GM19452 (cell line): Measurements from ENCODE around the gene LRCH1.

ENCODE experiments used
- ATAC-seq: cut with Tn5 transposase; IDR thresholded peaks from one replicate; pipeline ENCODE4 v1.9.1; 2021; ENCODE audit not compliant: unreplicated experiment

Gene LRCH1

DNA sequence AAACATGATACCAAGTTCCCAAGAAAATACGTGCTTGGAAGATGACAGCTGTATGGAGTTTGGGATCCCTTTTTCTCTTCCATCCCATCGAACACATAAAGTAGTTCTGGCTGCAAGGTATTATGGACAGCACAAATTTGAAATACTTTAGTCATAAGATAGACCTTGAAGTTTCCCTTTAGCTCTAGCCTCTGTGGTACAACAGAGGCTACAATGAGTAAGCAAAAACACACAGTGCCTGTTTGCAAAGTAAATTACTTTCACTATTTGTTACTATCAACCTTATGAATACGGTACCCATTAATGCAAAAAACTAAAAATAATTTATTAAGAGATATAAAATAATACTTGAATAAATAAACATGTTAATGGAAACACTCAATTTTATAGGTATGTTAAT is 21.0 kb upstream of the LRCH1 start:
- no peak for ATAC-seq

DNA sequence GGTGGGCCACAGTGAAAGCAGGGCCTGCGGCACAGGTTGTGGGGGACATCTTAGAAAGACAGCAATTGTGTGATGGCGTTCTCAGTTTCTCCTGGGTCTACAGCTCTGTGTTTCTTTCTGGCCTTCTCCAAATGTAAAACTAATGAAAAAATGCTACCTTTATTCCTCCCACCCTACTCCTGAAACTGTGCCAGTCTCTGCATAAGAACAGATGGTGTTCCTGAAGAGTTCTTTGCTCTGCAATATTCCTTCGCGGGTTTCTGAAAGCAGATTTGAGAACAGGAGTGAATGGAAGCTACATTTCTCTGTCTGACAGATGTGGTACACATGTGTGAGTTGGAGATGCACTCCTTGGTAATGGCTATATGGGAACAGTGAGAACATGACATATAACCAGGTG is 18.0 kb upstream of the LRCH1 start:
- no peak for ATAC-seq

DNA sequence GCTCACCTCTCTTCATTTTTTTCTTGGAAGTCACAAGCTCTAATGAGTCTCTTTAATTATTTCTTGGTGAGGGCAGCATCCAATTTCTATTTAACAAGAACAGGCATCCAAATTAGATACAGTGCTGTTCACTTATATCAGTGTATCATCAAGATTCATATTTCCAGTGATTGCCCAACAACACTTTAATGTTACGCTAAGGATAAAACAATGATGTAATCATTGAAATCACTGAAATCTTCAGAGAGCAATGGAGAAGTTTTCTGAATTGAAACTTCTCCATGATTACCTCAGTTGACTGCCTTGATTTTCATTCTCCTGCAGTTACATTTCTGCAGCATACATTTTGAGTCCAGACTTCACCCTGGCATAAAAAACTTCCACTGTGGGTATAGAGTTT is 17.1 kb upstream of the LRCH1 start:
- ATAC-seq: no peak

DNA sequence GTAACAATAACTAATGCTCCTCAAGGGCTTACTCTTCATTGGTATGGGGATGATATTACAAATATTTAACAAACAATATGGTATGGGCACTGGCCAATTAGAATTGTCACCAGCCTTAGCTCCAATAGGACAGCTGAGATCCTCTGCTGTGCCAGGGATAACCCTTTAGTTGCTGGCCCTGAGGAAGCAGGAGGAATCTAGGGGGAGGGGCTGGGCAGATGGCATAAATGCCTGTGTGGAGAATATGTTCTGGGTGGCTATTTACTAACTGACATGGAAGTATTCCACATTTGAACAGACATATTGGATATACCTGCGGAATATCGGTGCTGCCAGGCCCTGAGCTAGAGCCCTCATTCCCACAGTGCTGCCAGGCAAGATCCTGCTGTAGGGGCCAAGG is 16.6 kb upstream of the LRCH1 start:
- no peak for ATAC-seq

DNA sequence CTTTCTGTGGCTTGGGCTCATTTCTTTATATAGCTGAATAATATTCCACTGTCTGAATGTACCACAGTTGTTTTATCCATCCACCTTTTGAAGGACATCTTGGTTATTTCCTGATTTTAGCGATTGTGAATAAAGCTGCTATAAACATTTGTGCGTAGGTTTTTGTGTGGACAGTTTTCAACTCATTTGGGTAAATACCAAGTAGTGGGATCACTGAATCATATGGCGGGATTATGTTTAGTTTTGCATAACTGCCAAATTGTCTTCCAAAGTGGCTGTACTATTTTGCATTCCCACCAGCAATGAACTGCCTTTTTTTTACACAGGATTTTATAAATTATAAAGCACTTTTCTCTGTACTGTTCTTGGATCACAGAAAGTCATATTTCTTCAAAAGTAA is 13.7 kb upstream of the LRCH1 start:
- ATAC-seq: no peak

DNA sequence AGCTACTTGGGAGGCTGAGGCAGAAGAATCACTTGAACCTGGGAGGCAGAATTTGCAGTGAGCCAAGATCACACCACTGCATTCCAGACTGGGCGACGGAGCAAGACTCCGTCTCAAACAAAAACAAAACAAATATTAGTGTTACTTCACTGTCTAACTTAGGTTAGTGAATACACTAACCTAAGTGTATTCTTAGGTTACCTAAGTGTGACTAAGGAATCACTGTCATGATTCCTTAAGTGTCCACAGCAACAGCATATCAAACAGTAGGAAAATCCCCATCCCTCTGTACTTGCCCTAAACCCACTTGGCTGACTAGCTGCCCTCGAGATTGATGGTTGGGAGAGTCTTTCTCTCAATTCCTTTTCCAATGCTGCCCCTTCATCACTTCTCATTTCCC is 11.8 kb upstream of the LRCH1 start:
- ATAC-seq: no peak

DNA sequence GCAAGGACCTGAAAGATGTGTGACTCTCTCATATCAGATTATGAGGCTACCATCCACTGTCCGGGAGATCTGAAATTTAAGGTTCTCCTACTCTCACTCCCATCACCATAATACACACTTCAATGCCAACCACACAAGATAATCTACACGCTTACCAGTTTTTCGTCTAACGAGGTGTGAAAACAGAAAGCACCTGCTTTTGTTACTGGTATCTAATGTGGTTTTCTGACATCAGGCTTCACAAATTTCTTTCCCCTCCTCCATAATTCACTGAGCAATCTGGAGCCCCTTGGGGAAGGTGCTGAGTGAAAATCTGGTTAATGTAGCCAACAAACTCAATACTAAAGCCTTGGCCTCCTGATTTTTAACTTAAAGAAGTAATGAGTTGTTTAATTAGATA is 10.1 kb upstream of the LRCH1 start:
- ATAC-seq: no peak

DNA sequence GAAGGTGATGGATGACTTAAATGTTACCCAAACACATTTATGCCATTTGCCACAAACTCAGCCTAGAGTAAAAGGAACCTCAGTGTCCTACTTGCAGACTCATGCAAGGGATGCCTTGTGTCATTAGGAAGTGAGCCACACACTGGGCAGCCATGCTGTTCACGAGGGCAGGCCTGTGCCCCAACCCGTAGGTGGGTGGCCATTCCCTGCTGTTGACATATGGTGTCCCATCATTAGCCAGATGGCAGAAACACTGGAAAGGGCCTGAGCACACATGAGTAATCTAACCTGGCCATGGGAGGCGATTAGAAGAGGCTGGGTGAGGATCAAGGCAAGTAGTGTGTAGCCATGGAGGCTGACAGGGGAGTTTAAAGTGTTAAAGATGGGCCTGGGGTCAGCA is 9.7 kb upstream of the LRCH1 start:
- no peak for ATAC-seq

DNA sequence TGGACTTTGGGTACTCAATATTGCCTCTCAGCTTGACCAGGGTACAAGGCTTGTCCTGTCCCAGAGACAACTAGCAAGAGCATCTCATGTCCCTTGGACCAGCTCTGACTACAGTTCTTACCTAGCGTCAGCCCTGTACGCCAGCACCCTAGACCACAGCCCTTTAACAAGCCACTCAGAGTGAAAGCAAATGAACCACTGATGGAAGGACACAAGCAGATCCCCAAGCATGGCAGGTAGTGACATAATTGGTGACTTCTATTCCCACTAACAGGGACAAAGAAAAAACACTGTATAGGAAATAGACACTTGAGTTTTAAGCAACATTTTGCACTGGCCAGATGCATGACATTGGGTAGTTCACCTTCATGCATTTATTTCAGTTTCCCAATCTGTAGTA is 8.8 kb upstream of the LRCH1 start:
- ATAC-seq: peak; percentile 69

DNA sequence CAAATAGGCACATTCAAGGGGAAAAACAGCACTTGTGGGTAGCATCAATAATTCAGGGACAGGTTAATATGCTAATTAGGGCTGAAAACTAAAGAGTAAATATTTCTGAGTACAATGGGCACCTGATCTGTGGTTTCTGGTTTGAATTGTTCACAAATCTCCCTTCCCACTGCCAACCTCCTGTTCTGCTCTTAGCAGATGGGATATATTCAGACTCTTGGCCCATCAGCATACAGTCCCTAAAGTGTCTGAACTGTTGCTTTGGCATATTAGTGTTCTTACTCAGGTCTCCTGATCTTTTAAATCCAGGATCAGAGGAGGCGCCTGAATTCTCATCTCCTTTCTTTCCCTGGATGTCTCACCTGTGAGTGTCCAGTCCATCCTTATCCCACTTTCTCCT is 8.2 kb upstream of the LRCH1 start:
- ATAC-seq: no peak

DNA sequence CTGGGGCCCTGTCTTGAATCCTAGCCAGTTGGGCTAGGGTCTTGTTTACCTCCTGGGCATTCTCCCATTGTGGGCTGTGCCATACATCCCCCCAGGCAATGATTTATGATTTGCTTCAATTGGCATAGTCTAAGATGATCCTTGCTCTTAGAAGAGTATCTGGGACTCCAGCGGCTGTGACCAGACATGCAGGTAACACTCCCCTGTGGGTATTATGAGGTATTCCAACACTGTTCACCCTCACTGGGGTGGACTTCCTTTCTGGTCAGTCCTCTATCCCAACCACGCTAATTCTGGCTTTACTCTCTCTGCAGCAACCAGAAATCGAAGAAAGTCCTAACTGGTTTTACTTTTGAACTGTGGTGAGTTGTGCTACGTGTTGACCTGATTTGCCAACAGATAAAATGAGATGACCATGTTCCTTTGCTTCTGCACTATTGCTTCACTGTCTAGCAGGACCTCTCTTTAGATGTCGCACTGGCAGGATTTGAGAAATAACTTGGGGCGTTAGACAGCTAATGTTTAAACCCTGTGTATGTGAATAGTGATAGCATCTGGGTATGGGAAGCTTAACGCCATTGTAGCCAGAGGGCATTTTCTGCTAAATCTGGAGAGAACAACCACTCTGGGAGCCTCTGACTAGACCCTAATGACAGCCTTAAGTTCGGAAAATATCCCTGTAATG is 6.7 kb upstream of the LRCH1 start:
- ATAC-seq: no peak

DNA sequence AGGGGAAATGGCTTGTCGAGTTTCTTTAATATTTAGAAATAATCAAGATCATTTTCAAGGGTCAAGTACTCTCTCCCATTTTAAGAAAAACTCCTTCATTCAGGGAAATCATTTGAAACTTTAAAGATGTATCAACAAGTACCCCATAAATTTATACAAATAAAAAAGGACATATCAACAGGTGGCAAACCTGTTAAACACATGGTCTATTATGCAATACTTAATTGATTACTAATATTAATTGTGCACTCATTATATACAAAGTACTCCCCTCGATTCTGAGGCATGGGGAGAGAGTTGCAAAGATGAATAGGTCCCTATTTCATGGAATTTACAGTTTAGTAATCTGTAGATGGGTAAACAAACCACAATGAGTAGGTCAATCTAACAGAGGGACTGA is 2.1 kb upstream of the LRCH1 start:
- no peak for ATAC-seq

DNA sequence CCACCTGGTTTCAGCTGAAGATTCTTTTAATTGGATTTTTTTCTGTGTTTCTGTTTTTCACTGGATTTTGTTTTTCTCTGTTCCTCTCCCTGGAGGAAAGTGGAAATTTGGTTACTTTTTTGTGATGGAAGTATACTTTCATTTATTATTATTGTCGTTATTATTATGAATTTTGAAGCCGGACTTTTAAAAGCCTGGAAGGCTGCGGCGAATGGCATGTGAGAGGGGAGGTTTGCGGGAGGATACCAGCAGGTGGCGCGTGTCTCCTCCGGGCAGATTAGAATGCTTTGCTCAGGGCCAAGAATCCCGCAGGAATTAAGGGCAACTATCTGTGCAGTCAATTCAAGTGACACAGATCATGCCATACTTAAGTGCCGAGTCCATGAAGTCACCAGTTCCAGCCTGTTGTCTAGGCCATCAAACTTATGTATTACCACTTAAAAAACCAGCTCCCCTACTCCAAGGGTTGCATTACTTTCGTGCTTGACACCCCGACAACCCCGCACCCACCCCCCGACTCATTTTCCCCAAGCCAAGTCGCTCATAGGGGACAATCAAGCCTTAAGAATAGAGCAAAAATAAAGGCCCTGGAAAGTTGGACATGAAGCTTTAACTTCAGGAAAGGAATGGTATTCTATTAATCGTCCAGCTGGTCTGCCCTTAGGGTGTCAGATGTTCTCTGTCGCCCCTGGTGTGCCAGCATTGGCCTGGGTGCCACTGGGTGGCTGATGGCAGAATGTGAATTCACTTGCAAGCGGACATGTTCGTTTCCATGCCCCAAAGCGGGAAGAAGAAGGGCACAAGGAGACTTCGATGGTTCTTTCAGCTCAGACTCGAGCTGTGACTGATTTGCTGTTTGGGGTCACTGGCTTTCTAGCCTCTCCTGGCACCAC is 1.3 kb upstream of the LRCH1 start:
- no peak for ATAC-seq

DNA sequence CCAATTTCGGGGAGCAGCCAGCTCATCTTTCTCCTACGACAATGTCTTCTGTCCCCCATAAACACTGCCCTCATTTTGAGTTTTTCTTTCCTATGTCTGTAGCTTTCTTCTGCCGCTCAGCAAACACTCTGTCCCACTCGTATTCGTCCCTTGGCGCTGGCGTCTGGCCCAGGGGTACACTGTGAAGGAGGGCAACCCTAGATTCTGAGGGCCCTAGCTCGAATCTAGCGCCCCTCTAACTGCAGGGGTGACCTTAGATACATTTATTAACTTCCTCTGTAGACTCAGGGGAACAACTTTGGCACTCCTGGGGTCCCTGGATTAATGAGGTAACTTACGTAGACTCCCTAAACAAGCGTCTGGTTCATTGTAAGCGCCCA is 677 bp upstream of the LRCH1 start:
- ATAC-seq: no peak

DNA sequence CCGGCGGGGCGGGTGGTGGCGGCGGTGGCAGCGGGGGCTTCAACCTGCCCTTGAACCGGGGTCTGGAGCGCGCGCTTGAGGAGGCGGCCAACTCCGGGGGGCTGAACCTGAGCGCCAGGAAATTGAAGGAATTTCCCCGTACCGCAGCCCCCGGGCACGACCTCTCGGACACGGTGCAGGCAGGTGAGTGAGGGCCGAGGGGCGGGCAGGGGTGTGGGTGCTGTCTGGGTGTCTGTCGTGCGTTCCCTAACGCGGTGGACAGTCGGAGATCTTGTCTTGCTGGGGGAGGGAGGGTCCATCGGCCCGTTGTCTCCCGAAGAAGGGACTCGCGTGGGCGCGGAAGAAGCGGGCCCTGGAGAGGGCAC is 533 bp downstream of the LRCH1 start:
- ATAC-seq: no peak

DNA sequence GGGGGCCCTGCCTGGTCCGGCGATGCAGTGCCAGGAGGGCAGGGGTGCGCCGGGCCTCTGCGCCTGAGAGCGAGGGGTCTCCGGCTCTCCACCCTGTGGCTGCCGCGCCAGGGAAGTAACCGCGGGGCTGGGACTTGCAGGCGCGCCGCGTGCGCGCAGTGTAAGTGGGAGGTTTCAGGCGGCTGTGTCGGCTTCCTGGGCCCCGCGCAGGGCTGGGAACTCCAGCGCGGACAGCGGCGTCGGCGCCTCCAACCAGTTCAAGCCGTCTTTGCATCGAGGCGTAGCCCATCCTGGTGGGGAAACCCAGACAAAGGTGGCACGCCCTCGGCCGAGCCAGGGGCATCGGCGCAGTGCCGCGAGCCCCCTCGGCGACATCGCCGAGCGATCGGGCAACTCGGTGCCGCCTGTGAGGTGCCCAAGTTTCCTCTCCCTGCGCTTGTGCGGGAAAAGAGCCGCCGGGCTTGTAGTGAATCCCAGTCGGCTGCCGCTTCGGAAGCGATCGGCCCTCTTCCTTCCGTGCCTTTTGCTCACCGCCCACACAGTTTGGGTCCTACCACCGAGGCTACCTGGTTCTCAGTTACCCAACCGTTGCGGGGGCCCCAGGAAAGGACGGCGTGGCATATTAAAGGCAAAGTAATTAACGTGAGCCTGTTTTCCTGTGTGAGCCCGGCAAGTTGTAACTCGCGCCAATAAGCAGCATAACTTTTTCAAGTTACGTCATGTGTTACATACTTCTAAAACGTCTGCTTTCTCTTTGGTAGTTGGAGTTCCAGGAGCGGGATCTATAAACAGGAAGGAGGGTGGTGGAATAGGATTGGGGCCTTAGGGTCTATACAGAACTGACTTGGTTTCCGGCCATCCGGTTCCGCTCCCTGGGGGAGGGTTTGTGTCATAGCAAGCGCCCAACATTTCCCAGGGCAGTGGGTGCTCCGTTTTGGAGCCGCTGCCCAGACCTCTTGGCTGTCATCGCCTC is 1.2 kb downstream of the LRCH1 start:
- ATAC-seq: peak; percentile 46

DNA sequence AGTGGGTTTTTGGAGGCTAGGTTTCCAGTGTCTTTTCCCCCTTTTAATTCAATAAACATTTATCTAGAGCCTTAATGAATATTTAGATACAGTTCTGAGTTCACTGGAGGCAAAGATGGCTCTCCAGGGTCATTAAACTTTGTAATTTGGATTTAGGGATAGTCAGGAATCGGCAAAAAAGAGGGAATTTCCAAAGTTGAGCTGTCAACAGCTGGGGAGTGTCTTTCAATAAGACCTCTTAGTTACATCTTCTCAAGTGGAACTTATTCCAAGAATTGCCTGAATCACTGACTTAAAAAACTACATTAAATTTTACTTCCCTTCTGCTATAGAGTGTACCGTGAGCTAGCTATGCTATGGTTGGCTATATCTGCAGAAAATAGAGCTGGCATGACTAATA is 2.0 kb downstream of the LRCH1 start:
- no peak for ATAC-seq

DNA sequence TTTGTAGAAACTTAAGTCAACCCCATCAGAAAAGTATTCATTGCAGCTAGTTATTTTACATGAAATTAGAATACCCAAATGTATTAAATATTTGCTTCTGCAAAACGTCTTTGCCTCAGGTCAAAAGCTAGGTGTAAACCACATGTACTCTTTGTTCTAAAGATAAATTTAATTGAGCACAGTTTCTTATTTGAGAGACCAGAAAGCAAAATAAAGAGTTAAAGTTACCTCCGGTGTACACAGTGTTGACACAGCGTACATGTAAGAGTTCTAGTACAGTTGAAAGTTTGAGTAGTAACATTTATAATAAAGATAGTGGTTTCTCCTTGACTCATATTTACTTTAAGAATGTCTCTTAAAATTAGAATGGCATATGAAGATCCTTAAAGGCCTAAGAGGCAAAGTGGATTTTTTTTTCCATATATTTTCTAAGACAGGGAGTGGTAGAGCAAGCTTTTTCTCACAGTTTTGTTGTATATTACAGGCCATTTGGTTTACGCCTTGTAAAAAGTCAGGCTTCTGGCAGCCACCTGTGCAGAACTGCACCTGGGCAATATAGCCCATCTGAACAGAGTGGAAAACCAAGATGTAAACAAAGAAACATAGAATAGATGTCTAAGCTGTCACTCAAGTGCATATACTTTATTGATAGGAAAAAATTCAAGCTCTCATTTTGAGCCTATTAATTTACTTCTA is 2.9 kb downstream of the LRCH1 start:
- ATAC-seq: no peak

DNA sequence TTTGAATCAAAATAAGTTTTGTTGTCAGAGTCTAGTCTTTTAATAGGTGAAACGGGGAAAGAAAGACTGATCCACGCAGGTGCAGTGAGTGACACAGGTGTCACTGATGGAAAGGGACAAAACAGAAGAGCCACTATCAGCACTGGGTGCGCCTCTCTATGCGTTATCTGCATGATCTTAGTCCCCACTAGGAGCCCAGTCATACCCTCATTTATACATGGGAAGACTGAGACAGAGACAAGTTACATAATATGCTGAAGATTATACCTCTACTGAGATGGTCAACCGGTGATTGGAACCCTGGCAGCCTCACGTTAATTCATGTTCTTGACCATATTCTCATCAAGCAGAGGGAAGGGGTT is 3.4 kb downstream of the LRCH1 start:
- ATAC-seq: no peak

DNA sequence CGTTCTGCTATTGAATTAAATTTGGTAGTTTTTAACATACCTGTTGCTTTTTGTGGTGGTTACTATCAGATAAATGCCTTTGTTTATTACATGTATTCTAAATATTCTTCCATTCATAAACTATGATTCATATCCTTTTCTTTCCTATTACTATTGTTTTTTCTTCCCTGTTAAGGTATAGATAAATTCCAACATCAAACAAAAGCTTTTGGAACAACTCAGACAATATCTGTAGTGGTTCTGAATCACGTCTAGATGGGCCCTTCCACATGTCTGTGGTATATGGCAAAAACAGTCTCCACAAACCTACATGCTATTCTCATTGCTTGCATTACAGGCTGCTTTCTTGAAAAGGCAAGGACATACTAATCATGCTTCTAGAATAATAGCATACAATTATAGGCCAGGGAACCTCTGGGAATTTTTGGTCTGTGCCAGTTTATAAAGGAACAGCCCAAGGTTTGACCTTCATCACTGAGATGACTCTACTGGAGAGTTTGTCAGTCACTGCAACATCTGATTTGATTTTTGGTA is 6.4 kb downstream of the LRCH1 start:
- ATAC-seq: no peak

DNA sequence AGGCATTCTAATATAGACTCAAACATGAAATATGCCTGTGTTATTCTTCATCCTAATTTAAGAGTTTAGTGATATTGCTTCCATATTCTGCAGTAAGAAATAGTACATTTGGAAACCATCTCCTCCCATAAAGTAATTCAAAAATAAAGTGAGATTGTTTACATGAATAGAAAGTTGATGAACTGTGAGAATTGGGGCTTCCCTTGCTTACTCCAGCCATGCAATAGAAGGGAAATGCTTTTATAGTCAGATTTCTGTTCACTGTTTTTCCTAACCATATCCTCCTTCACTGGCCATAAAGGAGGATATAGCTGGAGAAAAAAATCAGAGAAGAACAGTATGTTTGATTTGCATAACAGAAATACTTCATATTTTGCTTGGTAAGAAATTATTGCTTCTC is 7.8 kb downstream of the LRCH1 start:
- no peak for ATAC-seq
